CD1c-positive myeloid dendritic cell (primary cell): ENCODE data around the gene ITGAL.
A peak's percentile ranks its signal among the peaks of the same experiment; 100 is the strongest.

Experiments used
- DNase-seq: peaks from one replicate; pipeline ENCODE4 v3.0.0-alpha.2; 2016; ENCODE audit errors: extremely low spot score

Gene ITGAL

GRCh38 chr16:30541502-30542329 lies 69.2 kb downstream of the ITGAL start:
- no peak for DNase-seq

GRCh38 chr16:30543067-30543466 lies 70.5 kb downstream of the ITGAL start:
- DNase-seq: no peak

DNA sequence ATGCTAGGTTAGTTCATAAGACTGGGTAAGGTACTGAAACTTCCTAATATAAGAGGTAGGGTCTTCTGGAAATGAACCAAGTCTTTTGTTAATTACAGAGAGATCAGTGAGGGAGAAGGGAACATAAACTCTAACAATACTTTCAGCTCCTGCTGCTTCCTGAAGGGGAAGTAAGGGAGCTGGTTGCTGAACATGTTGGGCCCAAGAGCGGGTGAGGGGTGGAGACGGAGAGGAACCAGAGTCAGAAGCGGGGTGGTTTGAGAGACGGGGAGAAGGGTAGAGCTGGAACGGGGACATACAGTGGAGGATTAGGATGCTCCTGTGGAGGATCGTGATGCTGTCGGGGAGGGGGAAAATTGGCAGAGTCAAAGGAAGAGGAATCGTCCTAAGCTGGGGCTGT lies 73.6 kb downstream of the ITGAL start:
- peak; percentile 56 for DNase-seq

- DNase-seq: no peak
Measured at GRCh38 chr16:30548416-30549253, 76.1 kb downstream of the ITGAL start.

GRCh38 chr16:30551781-30552180 lies 79.2 kb downstream of the ITGAL start:
- DNase-seq: peak; percentile 42

DNA sequence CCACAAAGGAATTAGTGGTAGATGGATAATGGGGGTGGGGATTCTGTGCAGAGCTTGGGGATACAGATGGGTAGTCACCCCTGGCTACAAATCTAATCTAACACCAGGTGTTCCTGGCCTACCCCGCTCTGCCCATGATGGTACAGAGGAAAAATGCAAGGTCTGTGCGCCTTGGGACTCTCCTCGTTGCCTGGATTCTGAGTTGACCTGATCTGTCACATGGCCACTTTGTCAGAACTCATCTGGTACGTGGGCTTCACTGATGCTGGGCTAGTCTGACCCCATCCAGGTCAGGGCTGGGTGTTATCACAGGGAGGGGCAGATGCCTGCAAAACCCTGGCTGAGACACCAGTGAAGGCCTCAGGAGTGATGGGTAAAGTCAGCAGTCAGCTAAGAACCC lies 80.4 kb downstream of the ITGAL start:
- no peak for DNase-seq

DNA sequence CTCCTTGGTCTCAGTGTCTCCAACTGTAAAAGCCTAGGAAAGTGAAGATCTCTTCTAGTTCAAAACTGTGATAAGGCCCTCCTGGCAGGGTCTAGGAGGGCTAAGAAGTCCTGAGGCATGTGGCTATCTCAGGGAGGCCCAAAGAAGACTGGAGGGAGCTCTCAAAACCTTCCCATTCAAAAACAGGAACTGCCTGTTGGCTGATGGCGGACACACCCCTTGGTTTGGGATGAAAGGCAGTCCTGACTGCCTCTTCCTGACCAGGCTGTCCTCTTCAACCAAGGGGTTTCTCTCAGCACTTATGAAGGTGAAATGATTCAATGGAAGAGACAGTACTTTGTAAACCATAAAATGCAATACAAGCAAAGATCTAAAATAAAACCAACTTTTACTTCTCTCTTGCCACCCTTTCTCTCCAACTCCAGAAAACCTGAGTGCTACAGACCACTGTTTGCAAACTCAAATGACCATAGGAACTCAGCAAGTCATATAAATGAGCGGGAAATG lies 80.9 kb downstream of the ITGAL start:
- peak; percentile 39 for DNase-seq

GRCh38 chr16:30554557-30555314 lies 82.2 kb downstream of the ITGAL start:
- DNase-seq: no peak

- DNase-seq: no peak
Measured at GRCh38 chr16:30555315-30556124, 83.0 kb downstream of the ITGAL start.

DNA sequence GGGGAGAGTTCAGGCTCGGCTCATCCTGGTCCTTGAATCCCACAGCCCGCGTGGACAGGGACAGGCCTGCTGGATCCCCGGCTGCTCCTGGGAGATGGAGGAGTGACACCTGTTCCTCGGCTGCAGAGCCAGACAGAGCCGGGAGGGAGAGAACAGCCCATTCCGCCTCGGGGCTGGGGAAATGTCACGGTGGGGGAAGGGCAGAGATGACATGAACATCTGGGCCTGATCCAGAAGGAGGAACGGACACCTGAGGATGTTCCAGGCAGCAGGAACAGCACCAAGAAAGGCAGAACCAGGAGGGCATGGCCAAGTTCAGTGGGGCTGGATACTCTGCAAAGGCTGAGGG lies 83.6 kb downstream of the ITGAL start:
- DNase-seq: no peak

GRCh38 chr16:30557707-30557956 lies 85.1 kb downstream of the ITGAL start:
- no peak for DNase-seq

- peak; percentile 99 for DNase-seq
Measured at GRCh38 chr16:30557957-30558788, 85.6 kb downstream of the ITGAL start, which contains the start of gene ZNF764. Gene ZNF764, minus strand, starts transcription at chr16:30558374. Its CDS starts 192 bp downstream, at chr16:30558182.

DNA sequence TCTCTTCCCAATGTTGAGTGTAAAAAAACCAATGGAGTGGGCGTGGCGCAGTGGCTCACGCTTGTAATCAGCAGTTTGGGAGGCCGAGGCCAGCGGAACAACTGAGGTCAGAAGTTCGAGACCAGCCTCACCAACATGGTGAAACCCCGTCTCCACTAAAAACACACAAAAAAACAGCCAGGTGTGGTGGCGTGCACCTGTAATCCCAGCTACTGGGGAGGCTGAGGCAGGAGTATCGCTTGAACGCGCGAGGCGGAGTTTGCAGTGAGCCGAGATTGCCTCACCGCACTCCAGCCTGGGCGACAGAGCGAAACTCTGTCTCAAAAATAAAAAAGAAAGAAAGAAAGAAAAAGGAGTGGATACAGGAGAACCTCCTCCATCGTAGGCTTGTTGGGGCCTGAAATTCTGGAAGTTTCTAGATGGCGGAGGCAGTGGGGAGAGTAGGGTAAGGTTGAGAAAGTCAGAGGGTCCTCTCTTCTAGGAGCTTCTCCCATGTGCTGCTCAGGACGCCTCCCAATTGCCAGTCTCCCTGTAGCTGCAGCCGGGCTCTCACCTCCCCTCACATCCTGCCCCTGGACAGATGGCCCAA lies 86.3 kb downstream of the ITGAL start:
- DNase-seq: no peak

DNA sequence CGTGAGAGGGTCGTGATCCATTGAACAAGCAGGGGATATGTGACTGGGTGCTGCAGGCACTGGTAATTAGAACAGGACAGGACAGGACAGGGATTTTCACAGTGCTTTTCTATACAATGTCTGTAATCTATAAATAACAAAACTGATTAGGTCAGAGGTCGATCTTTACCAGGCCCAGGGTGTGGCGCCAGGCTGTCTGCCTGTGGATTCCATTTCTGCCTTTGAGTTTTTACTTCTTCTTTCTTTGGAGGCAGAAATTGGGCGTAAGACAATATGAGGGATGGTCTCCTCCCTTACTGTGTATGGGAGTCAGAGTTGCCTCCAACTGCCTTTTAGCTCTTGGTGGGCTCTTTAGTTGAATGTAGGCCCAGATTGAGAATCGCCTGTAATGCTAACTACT lies 87.1 kb downstream of the ITGAL start:
- DNase-seq: peak; percentile 49

DNA sequence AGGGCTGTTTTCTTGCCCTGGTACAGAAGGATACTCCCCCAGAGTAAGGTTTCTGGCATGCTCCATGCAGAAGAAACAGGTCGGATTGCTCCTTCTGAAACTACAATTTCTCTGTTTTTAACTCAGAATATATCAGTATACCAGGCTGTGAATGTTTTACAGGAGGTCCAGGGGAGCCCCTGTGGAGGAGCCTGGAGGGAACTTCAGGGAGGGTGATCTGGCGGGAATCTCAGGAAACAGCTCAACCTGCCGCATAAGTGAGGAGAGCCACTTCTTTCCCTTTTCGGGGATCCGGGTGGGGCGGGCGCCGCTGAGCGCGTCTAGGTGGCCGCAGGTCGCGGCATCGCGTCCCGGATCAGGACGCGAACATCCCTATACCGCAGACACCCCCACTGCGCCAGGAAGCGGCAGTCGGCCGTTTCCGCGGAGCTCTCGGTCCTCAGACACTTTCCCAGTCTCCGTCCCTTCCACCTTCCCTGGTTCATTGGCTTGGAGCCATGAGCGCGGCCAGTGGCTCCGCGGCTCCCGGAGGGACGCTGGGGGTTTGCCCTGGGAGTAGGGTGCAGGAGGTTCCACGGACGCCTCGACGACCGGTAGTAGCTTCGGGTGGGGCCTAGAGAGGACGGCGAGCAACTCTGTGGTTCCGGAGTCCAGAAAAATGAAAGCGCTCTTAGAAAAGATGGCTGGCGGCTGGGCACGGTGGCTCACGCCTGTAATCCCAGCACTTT lies 88.7 kb downstream of the ITGAL start:
- DNase-seq: peak; percentile 24

- DNase-seq: no peak
Measured at GRCh38 chr16:30562021-30562420, 89.5 kb downstream of the ITGAL start.

DNA sequence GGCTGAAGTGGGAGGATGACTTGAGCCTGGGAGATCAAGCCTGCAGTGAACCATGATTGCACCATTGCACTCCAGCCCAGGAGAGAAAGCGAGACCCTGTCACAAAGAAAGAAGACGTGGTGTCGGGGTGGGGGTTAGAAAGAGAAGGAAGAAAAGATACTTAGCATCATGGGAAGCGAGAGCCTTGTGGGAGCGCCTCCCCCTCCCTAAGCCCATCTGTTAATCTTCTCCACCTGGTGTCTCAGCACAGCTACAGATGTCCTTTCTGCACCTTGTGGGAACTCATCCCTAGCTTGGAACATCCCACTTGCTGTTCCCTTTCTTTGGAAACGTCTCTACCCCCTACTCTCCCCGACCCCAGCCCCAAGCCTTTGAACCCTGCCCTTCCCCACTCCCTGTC lies 93.0 kb downstream of the ITGAL start:
- DNase-seq: no peak

DNA sequence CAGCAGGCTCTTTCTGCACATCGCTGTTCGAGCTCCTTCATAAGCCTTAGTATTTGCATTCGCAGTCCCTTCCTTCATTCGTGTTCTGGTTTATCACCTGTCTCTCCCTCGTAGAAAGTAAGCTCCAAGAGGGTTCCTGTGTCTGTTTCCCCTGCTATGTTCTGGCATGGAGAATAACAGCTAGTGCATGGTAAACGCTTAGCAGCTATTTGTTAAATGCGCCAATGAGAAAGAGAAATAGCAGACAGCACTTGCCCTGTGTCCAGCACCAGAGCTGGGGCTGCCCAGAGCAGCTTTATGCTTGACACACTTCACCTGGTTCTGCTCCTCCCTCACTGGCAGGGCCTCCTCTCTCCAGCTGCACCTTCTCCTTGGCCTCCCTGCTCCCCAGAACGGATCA lies 93.4 kb downstream of the ITGAL start:
- DNase-seq: no peak

GRCh38 chr16:30566531-30566930 lies 94.0 kb downstream of the ITGAL start:
- DNase-seq: no peak
